HCT116 (cell line): ENCODE results near the gene RASGRF2. TPM values are rescaled to one million over a fixed set of nuclear protein-coding genes. Genes with fewer than 3 reads are reported as not detected.

ENCODE experiments used
- ATAC-seq: fragments of 200-7000 bp; cut with Tn5 transposase; 2 replicates; pipeline ENCODE4 v1.9.1; 2020; ENCODE audit warnings: mild to moderate bottlenecking, moderate library complexity
- BruUV-seq: library from RNA; stranded (reverse); fragments of 400-500 nt; replicated peaks from 2 replicates; lab custom pipeline; 2021; lab: Mats Ljungman, UMichigan
- CTCF ChIA-PET: fragments of 300-600 bp; sonication (Branson Sonifier 250); formaldehyde crosslinking; loops from one replicate; lab custom pipeline; 2021; ENCODE audit warnings: antibody characterized with exemption; lab: Charles Lee
- POLR2A ChIA-PET: fragments of 300-600, 350-600 bp; sonication (Branson Sonifier 250); formaldehyde crosslinking; loops from one replicate; lab custom pipeline; 2021; ENCODE audit warnings: antibody characterized with exemption; lab: Charles Lee
- RAD21 ChIA-PET, 2 experiments: fragments of 300-600 bp; sonication (Branson Sonifier 250); formaldehyde crosslinking; loops; one replicate each; lab custom pipeline; 2023; ENCODE audit warnings: low total read pairs in 2 of 2; ENCODE audit not compliant: uncharacterized antibody in 2 of 2, unreplicated experiment in 2 of 2, low non-redundant PET in 1 of 2; lab: Charles Lee
- DNase-seq: peaks from one replicate; pipeline ENCODE4 v3.0.0-alpha.2; 2010; ENCODE audit warnings: low read depth, low spot score
- H2AFZ ChIP-seq: fragments of 200-600 bp; shearing (Covaris generic), sonication (generic); 2 replicates; pipeline ENCODE4 v1.6.1; 2017; ENCODE audit warnings: low read depth, mixed run types, mixed read lengths, antibody characterized with exemption, low read length; ENCODE audit not compliant: poor library complexity, severe bottlenecking
- H3K27ac ChIP-seq: 2 replicates; pipeline ENCODE4 v1.5.1; 2012; ENCODE audit warnings: low read depth, low read length
- H3K27me3 ChIP-seq: fragments of 200-600 bp; sonication (generic); 2 replicates; pipeline ENCODE4 v1.6.1; 2016; ENCODE audit warnings: mixed run types, low read length, mixed read lengths; ENCODE audit not compliant: insufficient read depth
- H3K36me3 ChIP-seq, 2 experiments: fragments of 200-500 bp in 1 of 2; fragments of 200-600 bp in 1 of 2; sonication (Bioruptor generic) in 1 of 2; sonication (generic) in 1 of 2; 2 replicates each; pipeline versions ENCODE4 v1.5.1 to v1.6.1; 2014 to 2016; ENCODE audit warnings: low read length in 2 of 2, inconsistent platforms in 1 of 2, mixed read lengths in 1 of 2, mixed run types in 1 of 2; ENCODE audit not compliant: insufficient read depth in 2 of 2, control insufficient read depth in 1 of 2
- H3K4me1 ChIP-seq, 2 experiments: fragments of 200-600 bp in 1 of 2; sonication (generic) in 1 of 2; 2 replicates each; pipeline versions ENCODE4 v1.5.1 to v1.6.1; 2012 to 2017; ENCODE audit warnings: low read length in 2 of 2, inconsistent platforms in 1 of 2, mild to moderate bottlenecking in 1 of 2, mixed read lengths in 1 of 2, mixed run types in 1 of 2, moderate library complexity in 1 of 2; ENCODE audit not compliant: insufficient read depth in 2 of 2, control insufficient read depth in 1 of 2
- H3K4me2 ChIP-seq: fragments of 200-600 bp; sonication (generic); 2 replicates; pipeline ENCODE4 v1.6.1; 2017; ENCODE audit warnings: mixed run types, low read length, mixed read lengths
- H3K4me3 ChIP-seq, 2 experiments: fragments of 200-600 bp in 1 of 2; sonication (generic) in 1 of 2; replicated peaks in 1 of 2; 2 replicates each; pipeline ENCODE4 v1.5.1; 2011 to 2016; ENCODE audit warnings: low read length in 2 of 2, control low read depth in 1 of 2, low read depth in 1 of 2, mild to moderate bottlenecking in 1 of 2, mixed read lengths in 1 of 2, mixed run types in 1 of 2
- H3K79me2 ChIP-seq: fragments of 200-600 bp; sonication (generic); 2 replicates; pipeline ENCODE4 v1.6.1; 2017; ENCODE audit warnings: mild to moderate bottlenecking, mixed run types, low read length, moderate library complexity, mixed read lengths; ENCODE audit not compliant: insufficient read depth
- H3K9ac ChIP-seq: fragments of 200-600 bp; sonication (generic); 2 replicates; pipeline ENCODE4 v1.6.1; 2016; ENCODE audit warnings: low read length, mixed read lengths
- H3K9me2 ChIP-seq: fragments of 200-600 bp; sonication (generic), shearing (Covaris generic); 2 replicates; pipeline ENCODE4 v1.6.1; 2017; ENCODE audit warnings: mixed run types, mild to moderate bottlenecking, moderate library complexity; ENCODE audit not compliant: insufficient read depth
- H3K9me3 ChIP-seq, 2 experiments: fragments of 200-500 bp in 1 of 2; fragments of 200-600 bp in 1 of 2; sonication (Bioruptor generic) in 1 of 2; sonication (generic) in 1 of 2; 2 replicates each; pipeline ENCODE4 v1.6.1; 2014 to 2017; ENCODE audit warnings: low read length in 2 of 2, mixed read lengths in 2 of 2, inconsistent platforms in 1 of 2, low read depth in 1 of 2, mild to moderate bottlenecking in 1 of 2, mixed run types in 1 of 2, moderate library complexity in 1 of 2; ENCODE audit not compliant: control insufficient read depth in 1 of 2, insufficient read depth in 1 of 2
- H4K20me1 ChIP-seq: fragments of 200-600 bp; sonication (generic), shearing (Covaris generic); 2 replicates; pipeline ENCODE4 v1.6.1; 2017; ENCODE audit warnings: mixed run types, mild to moderate bottlenecking, moderate library complexity; ENCODE audit not compliant: insufficient read depth
- ATF3 ChIP-seq: IDR thresholded peaks from 2 replicates; pipeline ENCODE4 v1.6.1; 2012
- CBX3 ChIP-seq: IDR thresholded peaks from 2 replicates; pipeline ENCODE4 v1.6.1; 2012; ENCODE audit warnings: low read depth
- CEBPB ChIP-seq: IDR thresholded peaks from 2 replicates; pipeline ENCODE4 v1.6.1; 2012; ENCODE audit warnings: low read depth
- EGR1 ChIP-seq: IDR thresholded peaks from 2 replicates; pipeline ENCODE4 v1.6.1; 2012; ENCODE audit warnings: low read depth
- ELF1 ChIP-seq: IDR thresholded peaks from 2 replicates; pipeline ENCODE4 v1.6.1; 2012; ENCODE audit warnings: low read depth, borderline replicate concordance
- EZH2 ChIP-seq: fragments of 200-600 bp; sonication (generic); IDR thresholded peaks from 2 replicates; pipeline ENCODE4 v1.6.1; 2017; ENCODE audit warnings: antibody characterized with exemption, mixed run types
- EZH2phosphoT487 ChIP-seq: fragments of 200-600 bp; IDR thresholded peaks from 2 replicates; pipeline ENCODE4 v1.6.1; 2018; ENCODE audit warnings: antibody characterized with exemption, borderline replicate concordance
- FOSL1 ChIP-seq: IDR thresholded peaks from 2 replicates; pipeline ENCODE4 v1.6.1; 2012; ENCODE audit warnings: low read depth
- JUND ChIP-seq: IDR thresholded peaks from 2 replicates; pipeline ENCODE4 v1.6.1; 2012
- MAX ChIP-seq: IDR thresholded peaks from 2 replicates; pipeline ENCODE4 v1.6.1; 2012
- POLR2AphosphoS5 ChIP-seq: IDR thresholded peaks from 2 replicates; pipeline ENCODE4 v1.6.1; 2011; ENCODE audit warnings: mild to moderate bottlenecking, low read depth, low read length, moderate library complexity
- SIN3A ChIP-seq: IDR thresholded peaks from 2 replicates; pipeline ENCODE4 v1.6.1; 2012; ENCODE audit warnings: low read depth
- SP1 ChIP-seq: IDR thresholded peaks from 2 replicates; pipeline ENCODE4 v1.6.1; 2012; ENCODE audit warnings: low read depth
- TCF7L2 ChIP-seq: IDR thresholded peaks from 2 replicates; pipeline ENCODE4 v1.7.0; 2011; ENCODE audit warnings: borderline replicate concordance, inconsistent platforms; ENCODE audit not compliant: insufficient read depth, insufficient read length; ENCODE audit errors: extremely low read depth
- YY1 ChIP-seq: IDR thresholded peaks from 2 replicates; pipeline ENCODE4 v1.6.1; 2011; ENCODE audit warnings: low read length, low read depth, moderate library complexity, mild to moderate bottlenecking; ENCODE audit not compliant: insufficient replicate concordance; ENCODE audit errors: extremely low read depth
- ZBTB33 ChIP-seq: IDR thresholded peaks from 2 replicates; pipeline ENCODE4 v1.6.1; 2011; ENCODE audit warnings: mild to moderate bottlenecking, low read length, moderate library complexity; ENCODE audit not compliant: insufficient replicate concordance; ENCODE audit errors: extremely low read depth
- ZNF274 ChIP-seq: fragments of 200-500 bp; sonication (Bioruptor generic); IDR thresholded peaks from 2 replicates; pipeline ENCODE4 v1.6.1; 2014; ENCODE audit warnings: mild to moderate bottlenecking, low read depth, low read length, inconsistent platforms
- intact Hi-C: fragments of 100-400 bp; cut with micrococcal nuclease; formaldehyde crosslinking; loops from 2 replicates; pipeline ENCODE4 v1.10.0; 2022
- total RNA-seq: library from RNA; stranded (reverse); gene quantifications from one replicate; pipeline ENCODE4 v1.2.1, GENCODE V29; 2021; ENCODE audit not compliant: unreplicated experiment

The RASGRF2 gene
- total RNA-seq, 1 experiment from 2014 or later, result 0.05 TPM

DNA sequence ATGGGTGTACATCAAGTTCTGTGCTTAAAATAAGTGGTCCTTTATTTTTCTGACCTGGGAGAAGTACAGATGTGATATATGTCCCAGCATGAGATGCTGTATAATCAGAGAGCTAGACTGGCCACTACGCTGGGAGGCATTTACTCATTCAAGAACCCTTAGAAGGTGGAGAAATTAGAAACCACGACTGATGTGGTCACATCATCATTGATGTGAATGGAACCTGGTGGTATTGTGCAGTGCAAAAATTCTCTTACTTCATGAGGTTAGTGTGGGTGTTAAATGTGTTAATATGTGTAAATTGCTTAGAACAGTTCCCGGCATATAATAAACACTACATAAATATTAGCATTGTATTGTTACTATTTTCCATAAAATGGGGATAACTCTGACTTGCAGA, 203.5 kb downstream of the RASGRF2 start:
- Histone ChIP-seq H3K4me3 (no peak overlapping the region), H3K9me2 (no peaks in the 10 kb centered on the region), H3K79me2 (no peaks in the 10 kb centered on the region), H3K4me2 (no peak overlapping the region), H3K36me3 (no peaks in the 10 kb centered on the region), H2AFZ (no peak overlapping the region), H3K27me3 (no peaks in the 10 kb centered on the region), H4K20me1 (no peaks in the 10 kb centered on the region), H3K9me3 (no peaks in the 10 kb centered on the region), H3K27ac (no peak overlapping the region), H3K9ac (no peak overlapping the region), H3K4me1 (no peaks in the 10 kb centered on the region)
- CTCF ChIA-PET, result no interaction called here
- POLR2A ChIA-PET, result no interaction called here
- intact Hi-C loops, result loop anchor here (2.0 kb wide), 2 partner anchors 451 to 477 kb away; no protein-coding TSS in a partner anchor
- TF ChIP-seq ZNF274, result no peak
- no peak for TF ChIP-seq JUND
- no peak for TF ChIP-seq SP1
- TF ChIP-seq CBX3, result no peak
- no peak for TF ChIP-seq POLR2AphosphoS5
- no peak for TF ChIP-seq CEBPB
- TF ChIP-seq EGR1, result no peak
- no peak for TF ChIP-seq FOSL1
- no peak for TF ChIP-seq ZBTB33
- no peak for TF ChIP-seq YY1
- no peak for TF ChIP-seq TCF7L2
- TF ChIP-seq ATF3, result no peak
- no peak for TF ChIP-seq ELF1
- TF ChIP-seq EZH2, result no peak
- TF ChIP-seq SIN3A, result no peak
- TF ChIP-seq EZH2phosphoT487, result no peak
- TF ChIP-seq MAX, result no peak
- no peak for DNase-seq
- BruUV-seq, result no TSS peak
- no peak for ATAC-seq
- RAD21 ChIA-PET, result no interaction called here
